ENCODE results near the gene THRB. TPM values are rescaled to one million over a fixed set of nuclear protein-coding genes. Genes with fewer than 3 reads are reported as not detected.

THRB gene
- total and polyA plus RNA-seq, 8 donors: 3.6 to 47.3 (median 14.5) TPM

GRCh38 chr3:24375947-24376384, 118.7 kb downstream of the THRB start:
- no peaks in the 10 kb centered on the region for H3K36me3 ChIP-seq
- H3K4me3 ChIP-seq: no peak overlapping the region
- peak; percentile 29 to 44 for DNase-seq
- intact Hi-C loops (cut with DNase I; ENCODE audit: low total_unique reads): no loop called here
- H3K4me1 ChIP-seq: peaks cover 9 to 67% (median 30%) of the 10 kb centered on the region in 4 donors
- no peaks in the 10 kb centered on the region for H3K27me3 ChIP-seq
- WGBS, 5 donors: 15 to 41% (median 27%) methylated on average over 3 of the region's 3 CpGs
- H3K27ac ChIP-seq: peak overlapping the region in 2 of 5 donors; percentile 6 to 29
- no peaks in the 10 kb centered on the region for H3K9me3 ChIP-seq
- TF ChIP-seq POLR2A (IDR thresholded peaks at IDR 0.05) (no peak), CTCF (IDR thresholded peaks at IDR 0.05) (no peak), EP300 (IDR thresholded peaks at IDR 0.05) (no peak), POLR2AphosphoS5 (IDR thresholded peaks at IDR 0.05) (no peak)

- Histone ChIP-seq H3K4me1 (peaks cover 9 to 68% (median 30%) of the 10 kb centered on the region in 4 donors), H3K36me3 (no peaks in the 10 kb centered on the region), H3K9me3 (no peaks in the 10 kb centered on the region), H3K27ac (no peak overlapping the region), H3K27me3 (no peaks in the 10 kb centered on the region), H3K4me3 (no peak overlapping the region)
- no peak for DNase-seq
- TF ChIP-seq POLR2A (IDR thresholded peaks at IDR 0.05) (no peak), POLR2AphosphoS5 (IDR thresholded peaks at IDR 0.05) (no peak), CTCF (IDR thresholded peaks at IDR 0.05) (no peak), EP300 (IDR thresholded peaks at IDR 0.05) (no peak)
- intact Hi-C loops (cut with DNase I; ENCODE audit: low total_unique reads): no loop called here
- WGBS, 5 donors: 30 to 42% (median 36%) methylated on average over 1 of the region's 1 CpG
Measured at GRCh38 chr3:24374801-24375200, 119.8 kb downstream of the THRB start.

GRCh38 chr3:24373198-24373959, 121.3 kb downstream of the THRB start:
- no peaks in the 10 kb centered on the region for H3K27me3 ChIP-seq
- 63 to 79% (median 69%) methylated on average over 9 of the region's 9 CpGs for WGBS, 5 donors
- TF ChIP-seq POLR2A (IDR thresholded peaks at IDR 0.05) (no peak), POLR2AphosphoS5 (IDR thresholded peaks at IDR 0.05) (peak in 1 of 3 donors; percentile 21)
- no peaks in the 10 kb centered on the region for H3K36me3 ChIP-seq
- H3K27ac ChIP-seq: no peak overlapping the region
- H3K4me3 ChIP-seq: no peak overlapping the region
- peaks cover 9 to 61% (median 30%) of the 10 kb centered on the region in 4 donors for H3K4me1 ChIP-seq
- H3K9me3 ChIP-seq: no peaks in the 10 kb centered on the region
- intact Hi-C loops (cut with DNase I; ENCODE audit: low total_unique reads): no loop called here
- peak; percentile 27 to 58 for DNase-seq

- intact Hi-C loops (cut with DNase I; ENCODE audit: low total_unique reads): no loop called here
- Histone ChIP-seq H3K27ac (no peak overlapping the region), H3K4me3 (no peak overlapping the region), H3K4me1 (peaks cover 9 to 61% (median 30%) of the 10 kb centered on the region in 4 donors), H3K27me3 (no peaks in the 10 kb centered on the region), H3K36me3 (no peaks in the 10 kb centered on the region), H3K9me3 (no peaks in the 10 kb centered on the region)
- 72 to 78% (median 76%) methylated on average over 3 of the region's 3 CpGs for WGBS, 5 donors
- TF ChIP-seq CTCF (IDR thresholded peaks at IDR 0.05): no peak
- TF ChIP-seq POLR2AphosphoS5 (IDR thresholded peaks at IDR 0.05): no peak
- TF ChIP-seq POLR2A (IDR thresholded peaks at IDR 0.05): no peak
- no peak for TF ChIP-seq EP300 (IDR thresholded peaks at IDR 0.05)
- no peak for DNase-seq
Measured at GRCh38 chr3:24372559-24373197, 122.0 kb downstream of the THRB start.
